GM21360 (cell line): ENCODE data around the gene NPY2R.

ENCODE experiments used
- ATAC-seq: cut with Tn5 transposase; IDR thresholded peaks from one replicate; pipeline ENCODE4 v1.9.1; 2021; ENCODE audit warnings: mild to moderate bottlenecking, moderate library complexity; ENCODE audit not compliant: unreplicated experiment

NPY2R gene

DNA sequence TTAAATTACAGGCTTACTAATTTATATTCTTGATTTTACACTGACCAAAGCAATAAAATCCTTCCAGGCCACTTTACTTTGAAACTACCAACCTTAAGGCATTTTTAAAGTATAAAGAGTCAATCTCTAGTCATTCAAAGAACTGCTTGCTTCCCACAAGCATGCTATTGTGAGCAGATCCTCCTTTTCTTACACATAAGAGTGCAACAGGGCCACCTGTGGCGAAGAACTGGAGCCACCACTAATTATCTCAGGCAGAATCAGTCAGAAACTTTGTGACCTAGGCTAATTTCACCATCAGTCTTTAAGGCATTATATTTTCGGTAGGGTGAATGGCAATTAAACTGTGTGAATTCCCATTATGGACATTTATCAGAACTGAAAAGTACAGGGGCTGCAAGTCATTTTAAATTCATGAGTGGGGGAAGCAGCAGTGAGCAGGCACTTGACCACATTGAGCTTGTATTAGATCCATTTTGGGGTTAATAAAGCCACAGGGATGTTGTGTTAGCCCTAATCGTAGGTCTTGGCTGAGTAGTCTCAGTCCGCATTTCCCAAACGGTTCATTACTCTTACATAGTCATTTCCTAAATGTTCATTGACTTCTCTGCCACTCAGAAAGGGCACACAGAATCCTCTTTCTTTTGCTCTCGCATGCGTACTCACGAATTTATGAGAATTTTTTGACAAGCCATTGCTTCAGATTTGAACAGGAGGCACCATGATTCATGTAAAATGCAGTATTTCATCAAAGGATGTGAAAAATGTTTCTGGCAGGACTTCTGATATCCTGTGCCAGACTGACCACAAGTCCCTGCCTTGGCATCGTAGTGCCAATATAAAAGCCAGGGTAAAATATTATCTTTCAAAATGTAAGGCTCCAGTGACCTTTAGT is 39.8 kb downstream of the NPY2R start:
- ATAC-seq, result no peak

- ATAC-seq, result no peak
Measured at GRCh38 chr4:155249016-155249566, 40.7 kb downstream of the NPY2R start.

DNA sequence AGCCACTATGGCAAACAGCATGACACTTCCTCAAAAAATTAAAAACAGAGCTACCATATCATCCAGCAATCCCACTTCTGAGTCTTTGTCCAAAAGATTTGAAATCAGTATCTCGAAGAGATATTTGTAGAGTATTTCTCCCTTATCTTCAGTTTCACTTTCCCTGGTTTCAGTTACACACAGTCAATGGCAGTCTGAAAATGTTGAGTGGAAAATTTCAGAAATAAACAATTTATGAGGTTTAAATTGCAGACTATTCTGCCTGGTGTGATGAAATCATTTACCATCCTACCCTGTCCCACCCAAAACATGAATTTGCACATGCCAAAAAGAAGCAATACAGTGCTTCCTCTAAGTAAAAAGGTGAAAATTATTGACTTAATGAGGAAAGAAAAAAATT is 43.9 kb downstream of the NPY2R start:
- no peak for ATAC-seq

GRCh38 chr4:155263480-155263879 is 55.0 kb downstream of the NPY2R start:
- no peak for ATAC-seq

GRCh38 chr4:155265113-155265512 is 56.7 kb downstream of the NPY2R start:
- ATAC-seq, result no peak
